Stimulated activated CD8-positive, alpha-beta memory T cell treated with anti-CD3 and anti-CD28 coated beads, Interleukin-15, amount 100 ng/mL, for 1 hour (primary cell): ENCODE measurements around the gene RDH11.
"Not testable (repeated sequence)": the region's sequence is repeated elsewhere in the genome, so short reads cannot be mapped to it uniquely, and the experiment has no call there.

ENCODE experiments used
- DNase-seq: peaks from one replicate; pipeline ENCODE4 v3.0.0-alpha.2; 2020; ENCODE audit warnings: low read depth

The RDH11 gene

DNA sequence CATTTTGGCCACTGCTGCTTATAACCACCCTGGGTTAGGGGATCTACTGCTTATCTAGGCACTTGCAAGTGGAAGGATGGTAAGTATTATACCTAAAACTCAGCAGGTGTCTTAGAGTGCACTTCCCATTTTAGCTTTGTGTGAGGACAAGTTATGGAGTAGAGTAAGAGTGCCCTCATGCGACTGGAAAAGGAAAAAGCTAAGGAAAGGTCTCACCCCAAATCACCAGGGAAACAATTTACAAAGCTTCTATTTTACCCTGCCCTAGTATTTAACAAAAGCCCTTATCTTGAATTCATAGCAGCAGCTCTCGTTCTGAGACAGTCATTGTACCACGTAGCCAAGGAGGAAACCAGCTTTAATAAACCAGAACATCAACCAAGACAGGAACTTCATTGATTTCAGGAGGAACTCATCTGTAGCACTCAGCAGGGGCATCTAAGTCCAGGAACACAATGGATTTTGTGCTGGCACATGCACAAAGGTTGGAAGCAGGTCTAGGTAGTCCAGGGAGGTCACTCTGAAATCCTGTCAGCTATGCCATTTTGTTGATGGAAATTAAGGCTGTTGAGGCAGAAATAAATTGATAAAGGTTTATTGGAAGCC lies 9.0 kb upstream of the RDH11 start:
- no peak for DNase-seq

DNA sequence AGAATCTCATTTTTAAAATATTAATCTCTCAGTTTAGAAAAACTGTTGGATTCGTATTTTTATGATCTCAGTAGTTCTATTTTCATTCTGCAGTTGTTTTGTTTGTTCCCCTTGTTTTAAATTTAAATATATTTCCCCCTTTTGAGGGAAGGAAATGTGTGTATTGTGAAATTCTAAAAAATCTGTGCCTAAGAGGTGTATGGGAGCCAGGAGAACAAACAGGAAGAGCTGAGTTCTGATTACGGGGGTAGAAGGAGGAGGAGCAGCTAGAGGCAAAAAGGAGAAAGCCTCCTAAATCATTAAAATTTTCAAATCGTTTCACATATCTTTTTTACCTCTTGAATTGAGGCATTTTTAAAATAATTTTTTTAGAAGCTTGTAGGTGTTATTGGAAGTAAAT lies 8.4 kb upstream of the RDH11 start:
- no peak for DNase-seq

DNA sequence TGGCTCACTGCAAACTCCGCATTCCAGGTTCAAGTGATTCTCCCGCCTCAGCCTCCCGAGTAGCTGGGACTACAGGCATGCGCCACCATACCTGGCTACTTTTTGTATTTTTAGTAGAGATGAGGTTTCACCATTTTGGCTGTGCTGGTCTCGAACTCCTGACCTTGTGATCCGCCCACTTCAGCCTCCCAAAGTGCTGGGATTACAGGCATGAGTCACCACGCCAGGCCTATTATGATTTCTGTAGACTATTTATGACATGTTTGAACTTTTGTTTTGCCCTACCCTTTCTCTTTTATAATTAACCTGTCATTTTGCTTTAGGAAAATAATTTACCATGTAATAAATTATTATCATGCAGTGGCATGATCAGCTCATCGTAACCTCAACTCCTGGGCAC lies 5.9 kb upstream of the RDH11 start, which contains the start of gene RDH12:
Gene RDH12, plus strand, starts transcription at position 395 of the 400 bp plus-strand sequence. CDS start 20,757 bp downstream, outside the sequence.
- DNase-seq = not testable (repeated sequence)

DNA sequence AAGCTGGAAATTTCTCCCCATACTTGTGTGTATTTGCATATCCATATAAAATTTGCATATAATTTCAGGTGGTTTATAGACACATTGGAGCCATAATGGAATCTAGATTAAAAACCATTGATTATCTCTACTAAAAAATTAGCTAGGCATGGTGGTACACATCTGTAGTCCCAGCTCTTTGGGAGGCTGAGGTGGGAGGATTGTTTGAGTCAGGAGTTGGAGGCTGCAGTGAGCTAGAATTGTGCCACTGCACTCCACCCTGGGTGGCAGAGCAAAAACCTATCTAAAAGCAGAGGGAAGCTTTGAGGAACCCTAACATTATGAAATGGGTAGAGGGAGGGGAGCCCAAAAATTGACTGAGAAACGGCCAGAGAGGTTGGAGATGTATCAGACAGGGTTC lies 2.6 kb upstream of the RDH11 start:
- DNase-seq = no peak

DNA sequence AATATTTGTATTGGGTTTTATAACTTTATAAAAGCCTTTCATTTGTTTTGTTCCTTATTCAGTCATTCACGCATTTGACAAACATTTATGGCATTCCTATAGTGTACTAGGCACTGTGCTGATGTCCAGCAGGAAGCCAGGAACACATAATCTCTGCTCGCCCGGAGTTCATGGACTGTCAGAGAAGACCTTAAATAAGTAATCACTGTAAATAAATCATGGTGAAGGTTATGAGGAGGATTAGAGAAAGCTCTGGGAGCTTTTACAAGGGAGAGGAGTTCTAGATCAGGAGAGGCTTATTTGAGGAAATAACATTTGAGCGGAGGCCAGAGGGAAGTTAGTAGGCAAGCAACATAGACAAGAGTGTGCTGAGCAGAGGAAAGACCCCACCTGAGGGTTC lies 1.4 kb upstream of the RDH11 start:
- no peak for DNase-seq

DNA sequence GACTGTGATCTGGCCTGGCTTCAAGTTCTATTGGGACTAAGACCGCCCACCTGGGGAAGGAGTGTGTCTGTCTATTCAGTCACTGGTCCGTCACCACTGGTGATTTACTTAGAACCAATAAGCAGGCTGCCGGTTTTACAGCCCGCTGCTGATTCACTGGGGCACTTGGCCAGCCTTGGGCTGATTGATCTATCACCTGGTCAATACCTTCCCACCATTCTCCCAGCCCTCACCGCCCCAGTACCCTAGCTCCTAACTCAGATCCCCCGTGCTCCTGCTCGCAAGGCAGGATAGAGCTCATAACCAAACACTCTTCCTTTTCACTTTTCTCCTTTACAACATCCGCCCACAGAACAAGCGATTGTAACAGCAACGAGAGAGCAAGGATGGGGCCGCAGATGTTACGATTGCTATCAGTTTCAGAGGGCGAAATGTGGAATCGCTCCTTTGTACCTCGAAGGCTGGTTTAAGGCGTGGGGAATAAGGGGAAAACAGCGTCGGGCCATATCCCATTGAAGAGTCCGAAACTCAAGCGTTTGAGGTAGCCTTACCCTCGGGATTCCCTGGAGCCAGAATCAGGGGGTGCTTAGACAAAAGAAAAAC lies 672 bp downstream of the RDH11 start:
- peak; percentile 15 for DNase-seq

DNA sequence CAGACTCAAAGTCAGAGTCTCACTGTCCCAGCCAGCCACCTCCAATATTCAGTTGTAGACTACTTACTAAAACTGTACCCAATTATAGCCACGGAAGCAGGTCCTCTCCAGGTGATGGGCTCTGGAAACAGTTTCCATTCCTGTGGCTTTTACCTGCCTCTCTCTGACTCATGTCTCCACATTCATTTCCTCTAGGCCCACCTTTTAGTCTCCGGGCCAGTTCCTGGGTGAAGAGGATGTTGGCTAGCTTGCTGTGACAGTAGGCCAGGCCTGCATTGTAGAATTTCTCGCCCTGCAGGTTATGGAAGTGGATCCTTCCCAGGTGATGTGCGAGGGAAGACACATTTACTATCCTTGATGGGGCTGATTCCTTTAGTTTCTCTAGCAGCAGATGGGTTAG lies 5.6 kb downstream of the RDH11 start:
- DNase-seq = no peak

DNA sequence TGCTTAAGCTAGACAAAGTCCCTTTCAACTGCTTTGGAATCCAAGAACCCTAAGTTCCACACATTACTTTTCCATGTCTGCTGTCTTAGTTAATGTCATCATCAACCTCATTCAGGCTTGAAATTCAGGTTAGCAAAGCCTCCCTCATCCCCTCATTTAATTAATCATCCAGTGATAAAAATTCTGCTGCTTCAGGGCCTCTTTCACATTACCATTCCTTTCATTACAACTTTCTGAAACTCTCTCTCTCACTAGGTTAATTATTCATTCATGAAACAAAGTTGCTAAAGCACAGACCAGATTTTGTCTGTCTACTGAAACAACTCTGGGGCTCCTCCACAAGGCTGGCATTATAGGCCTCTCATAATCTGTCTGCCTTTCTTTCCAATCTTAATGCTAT lies 11.7 kb downstream of the RDH11 start:
- DNase-seq = no peak

DNA sequence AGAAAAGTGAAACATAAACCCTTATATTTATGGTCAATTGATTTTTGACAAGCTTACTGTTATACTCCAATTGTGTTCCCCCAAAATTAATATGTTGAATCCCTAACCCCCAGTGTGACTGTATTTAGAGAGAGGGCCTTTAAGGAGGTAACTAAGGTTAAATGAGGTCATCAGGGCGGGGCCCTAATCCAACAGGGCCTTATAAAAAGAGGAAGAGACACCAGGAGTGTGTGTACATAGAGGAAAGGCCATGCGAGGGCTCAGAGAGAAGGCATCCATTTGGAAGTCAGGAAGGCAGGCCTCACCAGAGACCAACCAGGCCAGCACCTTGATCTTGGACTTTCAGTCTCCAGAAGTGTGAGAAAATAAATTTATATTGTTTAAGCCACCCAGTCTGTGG lies 14.6 kb downstream of the RDH11 start:
- DNase-seq = no peak

DNA sequence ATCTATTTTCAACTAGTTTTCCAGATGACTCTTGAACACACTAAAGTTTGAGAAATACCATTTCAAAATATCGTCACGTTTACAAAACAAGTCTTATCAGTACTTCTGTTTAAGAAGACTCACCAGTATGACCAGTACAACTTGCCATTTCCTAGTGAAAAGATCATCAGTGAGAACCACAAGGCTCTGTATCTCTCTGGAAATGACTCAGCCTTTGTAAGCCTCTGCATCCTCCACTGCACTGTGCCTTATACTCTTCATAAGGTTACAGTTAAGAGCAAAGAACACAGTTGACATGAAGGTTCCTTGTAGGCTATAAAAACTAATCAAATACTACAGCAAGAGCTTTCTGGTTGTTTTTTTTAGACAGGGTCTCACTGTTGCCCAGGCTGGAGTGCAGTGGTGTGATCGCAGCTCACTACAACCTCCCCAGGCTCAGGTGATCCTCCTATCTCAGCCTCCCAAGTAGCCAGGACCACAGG lies 15.4 kb downstream of the RDH11 start:
- DNase-seq = no peak

DNA sequence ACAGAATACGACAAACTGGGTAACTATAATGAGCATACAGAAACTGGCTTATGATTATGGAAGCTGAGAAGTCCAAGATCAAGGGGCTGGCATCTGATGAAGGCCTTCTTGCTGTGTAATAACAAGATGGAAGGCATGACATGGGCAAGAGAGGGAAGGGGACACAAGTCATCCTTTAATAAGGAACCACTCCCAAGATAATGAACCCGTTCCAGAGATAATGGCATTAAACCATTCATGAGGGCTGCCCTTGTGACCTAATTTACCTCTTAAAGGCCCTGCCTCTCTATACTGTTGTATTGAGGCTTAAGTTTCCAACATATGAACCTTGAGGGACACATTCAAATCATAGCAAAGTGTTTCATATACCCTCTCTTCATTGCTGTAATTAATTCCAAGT lies 16.6 kb downstream of the RDH11 start:
- no peak for DNase-seq

DNA sequence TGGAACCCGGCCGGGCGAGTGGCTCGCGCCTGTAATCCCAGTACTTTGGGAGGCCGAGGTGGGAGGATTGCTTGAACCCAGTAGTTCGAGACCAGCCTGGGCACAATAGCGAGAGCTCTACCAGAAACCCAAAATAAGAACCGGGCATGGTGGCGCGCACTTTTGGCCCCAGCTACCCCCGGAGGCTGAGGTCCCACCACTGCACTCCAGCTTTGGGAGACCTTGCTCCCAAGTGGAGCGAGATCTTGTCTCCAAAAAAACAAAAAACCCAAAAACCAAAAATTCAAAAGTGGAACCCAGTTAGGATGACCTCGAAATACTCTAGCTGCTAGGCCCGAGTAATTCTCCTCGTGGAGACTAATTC lies 20.4 kb downstream of the RDH11 start:
- no peak for DNase-seq

DNA sequence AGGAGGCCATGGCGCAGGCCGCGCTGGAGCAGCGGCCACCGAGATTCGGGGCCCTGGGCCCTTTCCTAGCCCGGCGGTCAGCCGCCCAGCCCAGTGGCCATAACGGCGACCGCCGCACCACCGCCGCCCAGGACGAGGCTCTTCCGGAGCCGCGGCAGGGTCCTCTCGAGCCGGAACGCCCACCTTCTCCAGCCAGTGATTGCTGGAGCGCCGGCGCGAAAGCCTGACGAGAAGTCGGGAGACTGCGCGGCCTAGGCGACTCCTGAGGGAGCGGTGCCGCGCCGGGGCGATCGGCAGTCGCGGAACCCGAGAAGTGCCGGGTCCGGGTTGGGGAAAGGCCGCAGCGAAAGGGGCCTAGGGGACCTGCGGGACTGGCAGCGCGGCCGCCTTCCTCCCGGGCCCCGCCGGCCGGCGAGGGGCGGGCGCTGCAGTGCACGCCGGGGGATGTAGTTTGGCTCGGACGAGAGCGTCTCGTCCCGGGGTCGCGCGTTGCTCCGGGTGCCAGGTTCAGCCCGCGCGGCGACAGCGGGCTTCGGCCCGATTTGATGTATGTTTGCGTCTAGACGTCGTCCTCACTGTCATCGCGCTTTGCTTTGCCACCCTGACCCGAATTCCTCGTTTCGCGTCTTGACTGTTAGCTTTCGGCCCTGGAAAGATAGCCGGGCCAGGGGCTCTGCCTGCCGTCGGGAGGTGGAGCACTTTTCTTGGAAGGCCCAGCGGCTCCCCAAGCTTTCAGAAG lies 20.9 kb downstream of the RDH11 start, which contains the start of gene VTI1B:
Gene VTI1B, minus strand, starts transcription at position 153 of the 739 bp plus-strand sequence. Its CDS starts 143 bp downstream, at position 10.
- DNase-seq = peak; percentile 52

DNA sequence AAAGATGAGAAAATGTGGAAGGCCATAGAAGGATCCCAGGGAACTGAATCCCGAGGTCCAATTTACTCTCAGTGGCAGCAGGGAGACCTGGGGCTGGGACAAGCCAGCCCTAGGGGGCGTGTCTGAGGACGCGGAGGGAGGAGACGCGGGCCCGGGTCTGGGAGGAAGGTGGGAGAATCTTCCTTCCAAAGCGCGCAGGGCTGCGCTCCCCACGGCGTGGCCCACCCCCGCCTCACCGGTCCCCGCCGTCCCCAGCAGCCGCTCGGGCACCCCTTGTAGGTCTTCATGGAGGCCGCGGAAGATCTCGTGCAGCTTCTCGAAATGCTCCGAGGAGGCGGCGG lies 21.5 kb downstream of the RDH11 start:
- DNase-seq = no peak

DNA sequence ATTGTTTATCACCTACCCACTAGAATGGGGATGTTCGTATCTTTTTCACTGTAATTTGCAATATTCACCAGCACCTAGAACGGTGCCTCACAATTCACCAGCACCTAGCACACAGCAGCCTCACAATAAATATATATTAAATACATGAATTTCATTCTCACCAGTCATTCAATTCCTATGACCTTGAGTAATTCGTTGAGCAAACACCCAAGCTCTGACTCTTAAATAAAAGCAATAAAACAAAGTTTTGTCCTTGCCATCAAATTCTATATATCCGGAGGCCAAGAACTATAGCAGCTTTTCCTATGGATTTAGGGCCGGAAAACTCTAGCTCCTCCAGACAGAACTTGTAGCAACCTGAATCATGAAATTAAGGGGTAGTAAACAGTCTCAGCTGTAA lies 22.1 kb downstream of the RDH11 start:
- no peak for DNase-seq

DNA sequence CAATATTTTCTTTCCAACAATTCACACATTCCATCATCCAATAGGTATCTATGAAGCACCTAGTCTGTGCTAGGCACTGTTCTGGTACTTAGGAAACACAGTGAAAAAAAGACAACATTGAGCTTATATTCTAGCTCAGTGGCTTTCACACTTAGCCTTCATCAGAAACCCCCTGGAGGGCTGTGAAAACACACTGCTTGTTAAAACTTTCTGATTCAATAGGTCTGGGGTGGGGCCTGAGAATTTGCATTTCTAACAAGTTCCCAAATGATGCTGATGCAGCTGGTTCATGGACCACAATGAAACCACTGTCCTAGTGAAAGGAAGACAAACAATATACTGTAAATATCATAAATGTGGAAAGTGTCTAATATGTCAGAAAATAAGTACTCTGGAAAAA lies 27.0 kb downstream of the RDH11 start:
- DNase-seq = no peak

DNA sequence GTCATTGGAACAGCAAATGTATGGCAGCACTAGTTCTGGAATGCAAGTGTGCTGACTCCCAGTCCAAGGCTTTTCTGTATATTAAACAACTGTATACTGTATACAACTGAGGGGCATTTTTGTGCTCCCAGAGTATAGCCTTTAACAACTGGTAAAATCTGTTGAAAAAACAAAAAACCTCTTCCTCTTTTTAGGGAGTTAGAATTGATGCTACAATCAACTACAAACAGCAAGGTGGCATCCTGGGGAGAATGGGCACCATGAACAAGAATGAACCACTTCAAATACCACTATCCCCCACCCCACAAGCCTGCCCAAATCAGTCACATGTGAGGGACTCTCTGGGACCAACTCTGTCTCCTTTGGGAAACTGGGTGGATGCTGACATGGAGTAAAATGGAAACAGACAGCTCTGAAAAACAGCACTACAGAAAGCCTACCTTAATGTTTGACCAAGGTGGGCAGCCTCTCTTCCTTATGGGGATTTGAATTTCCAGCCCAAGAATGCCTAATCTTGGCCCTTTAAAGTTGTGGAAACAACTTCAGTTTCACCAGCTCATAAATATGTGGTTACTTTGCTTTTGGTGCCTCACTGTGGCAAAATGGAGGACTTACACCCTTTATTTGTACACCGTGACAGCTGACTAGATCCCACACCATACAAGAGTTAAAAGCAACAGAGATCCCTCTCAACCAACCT lies 28.7 kb downstream of the RDH11 start:
- no peak for DNase-seq

DNA sequence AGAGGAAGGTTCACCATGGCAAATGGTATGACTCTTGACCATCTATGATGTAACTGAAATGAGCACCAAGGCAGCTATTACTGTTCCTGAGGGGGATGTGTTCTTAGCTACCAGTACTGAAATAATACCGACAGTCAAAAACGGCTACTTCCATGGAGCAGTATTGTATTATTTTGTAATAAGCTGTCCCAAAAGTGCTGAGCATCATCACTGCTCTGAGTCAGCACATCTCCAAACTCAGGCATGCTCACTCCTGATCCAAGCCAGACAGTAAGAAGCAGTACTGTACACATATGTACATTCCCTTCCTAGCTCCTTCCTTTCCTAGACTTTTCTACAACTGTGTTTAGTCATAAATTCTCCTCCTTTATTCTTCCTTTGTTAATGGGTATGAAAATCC lies 29.7 kb downstream of the RDH11 start:
- no peak for DNase-seq

DNA sequence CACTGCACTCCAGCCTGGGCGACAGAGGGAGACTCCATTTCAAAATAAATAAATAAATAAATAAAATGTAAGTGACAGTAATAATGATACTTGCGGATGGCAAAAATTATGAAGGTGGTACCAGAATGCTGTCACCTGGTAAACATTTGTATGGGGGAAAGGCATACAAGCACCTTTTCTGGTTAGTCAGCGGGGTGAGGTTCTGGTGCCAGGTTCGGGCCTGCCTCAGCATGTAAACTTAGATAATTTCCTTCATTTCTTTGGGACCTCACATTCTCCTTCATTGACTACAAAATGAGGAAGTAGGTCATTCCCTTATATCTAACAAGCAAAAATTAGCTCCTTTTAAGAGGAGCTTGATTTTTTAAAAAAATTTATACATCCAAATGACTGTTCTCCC lies 31.9 kb downstream of the RDH11 start:
- no peak for DNase-seq

DNA sequence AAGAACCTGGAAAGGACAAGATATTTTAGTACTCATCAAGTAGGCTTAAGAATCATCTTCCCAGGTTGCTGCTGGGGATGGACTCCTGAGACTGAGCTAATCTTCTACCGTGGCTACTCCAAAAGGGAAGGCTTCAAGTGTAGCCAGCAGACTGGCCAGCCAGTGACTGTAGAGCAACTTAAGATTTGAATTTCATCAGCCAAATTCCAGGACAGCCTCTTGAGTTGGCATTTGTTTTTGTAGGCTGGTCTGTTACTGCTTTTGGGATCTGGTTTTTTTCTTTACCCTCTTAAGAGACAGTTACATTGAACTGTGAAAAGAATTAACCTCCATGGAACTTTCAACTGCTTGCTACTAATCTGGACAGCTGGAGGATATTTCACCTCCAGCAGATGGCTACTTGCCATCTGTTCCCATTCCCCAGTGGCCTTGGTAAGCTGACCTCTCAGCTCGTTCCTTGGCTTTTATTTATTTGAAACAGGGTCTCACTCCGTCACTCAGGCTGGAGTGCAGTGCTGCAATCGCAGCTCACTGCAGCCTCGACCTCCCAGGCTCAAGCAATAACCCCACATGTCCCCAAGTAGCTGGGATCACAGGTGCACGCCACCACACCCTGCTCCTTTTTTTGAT lies 41.8 kb downstream of the RDH11 start:
- no peak for DNase-seq

DNA sequence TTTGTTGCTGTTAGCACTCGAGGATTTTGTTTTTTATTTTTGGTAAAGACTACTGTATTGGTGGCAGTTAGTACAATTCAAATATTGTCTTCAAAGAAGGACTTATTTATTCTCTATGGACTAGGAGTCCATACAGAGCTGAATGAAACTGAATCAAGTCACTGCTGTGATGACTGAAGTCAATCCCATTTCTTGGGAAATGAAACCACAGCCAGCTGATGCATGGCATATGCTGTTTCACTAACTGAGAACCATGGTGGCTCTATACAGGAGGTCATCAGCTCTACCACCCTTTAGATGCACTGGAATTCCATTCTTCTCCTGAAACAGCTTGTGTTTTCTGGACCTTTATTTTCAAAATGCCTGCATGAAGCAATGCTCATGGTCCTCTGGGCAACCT lies 43.4 kb downstream of the RDH11 start:
- DNase-seq = no peak

DNA sequence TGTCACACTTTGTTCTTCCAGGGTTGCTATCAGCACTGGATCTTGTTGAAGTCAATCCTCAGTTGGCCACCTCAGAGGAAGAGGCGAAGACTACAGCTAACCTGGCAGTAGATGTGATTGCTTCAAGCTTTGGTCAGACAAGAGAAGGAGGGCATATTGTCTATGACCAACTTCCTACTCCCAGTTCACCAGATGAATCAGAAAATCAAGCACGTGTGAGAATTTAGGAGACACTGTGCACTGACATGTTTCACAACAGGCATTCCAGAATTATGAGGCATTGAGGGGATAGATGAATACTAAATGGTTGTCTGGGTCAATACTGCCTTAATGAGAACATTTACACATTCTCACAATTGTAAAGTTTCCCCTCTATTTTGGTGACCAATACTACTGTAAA lies 44.9 kb downstream of the RDH11 start:
- no peak for DNase-seq
